Dermis blood vessel endothelial cell (primary cell): ENCODE results near the gene PPBP. TPM values are rescaled to one million over a fixed set of nuclear protein-coding genes. Genes with fewer than 3 reads are reported as not detected.
"Not testable (repeated sequence)": the region's sequence is repeated elsewhere in the genome, so short reads cannot be mapped to it uniquely, and the experiment has no call there.

Experiments used
- DNase-seq: peaks from one replicate; pipeline ENCODE4 v3.0.0; 2010
- total RNA-seq: library from RNA; depleted of rRNA; stranded (reverse); fragments of >200 nt; gene quantifications from 2 replicates; pipeline ENCODE4 v1.2.3, GENCODE V29; 2014

PPBP gene
- total RNA-seq, 1 donor from 2014 or later: not detected

- DNase-seq: no peak
Measured at GRCh38 chr4:73991742-73992000, 3.7 kb upstream of the PPBP start.

DNA sequence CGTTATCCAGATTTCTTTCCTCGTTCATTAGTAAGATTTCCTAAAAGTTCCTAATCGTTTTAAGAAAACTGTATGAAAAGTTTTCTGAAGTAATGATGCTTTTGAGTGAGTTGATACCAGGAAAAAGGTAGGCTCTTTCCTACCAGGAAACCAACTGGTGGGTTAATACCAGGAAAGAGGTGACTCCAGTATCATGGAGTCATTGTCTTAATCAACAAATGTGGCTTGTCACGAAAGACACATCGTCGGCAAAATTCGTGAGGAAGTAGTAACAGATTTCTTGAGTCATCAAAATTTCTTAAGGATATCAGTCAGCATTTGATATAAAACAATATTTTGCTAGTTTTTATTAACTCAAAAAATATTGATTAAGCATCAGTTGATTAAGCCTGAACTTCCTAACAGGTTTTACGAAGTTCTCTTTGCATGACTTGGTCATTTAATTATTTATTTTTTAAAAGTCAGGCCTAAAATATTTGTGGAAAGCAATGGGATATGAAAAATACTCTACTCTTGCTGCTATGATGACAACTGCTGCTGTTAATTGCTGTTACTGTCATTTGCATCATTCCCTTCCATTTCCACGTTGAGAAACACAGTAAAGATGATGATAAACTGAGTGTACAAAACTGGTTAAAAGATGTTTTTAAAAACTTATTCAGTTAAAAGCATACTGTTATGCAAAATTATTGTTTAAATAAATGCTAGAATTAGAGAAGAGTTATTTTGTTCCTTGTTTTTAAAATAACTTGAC lies 3.2 kb upstream of the PPBP start:
- DNase-seq: no peak

DNA sequence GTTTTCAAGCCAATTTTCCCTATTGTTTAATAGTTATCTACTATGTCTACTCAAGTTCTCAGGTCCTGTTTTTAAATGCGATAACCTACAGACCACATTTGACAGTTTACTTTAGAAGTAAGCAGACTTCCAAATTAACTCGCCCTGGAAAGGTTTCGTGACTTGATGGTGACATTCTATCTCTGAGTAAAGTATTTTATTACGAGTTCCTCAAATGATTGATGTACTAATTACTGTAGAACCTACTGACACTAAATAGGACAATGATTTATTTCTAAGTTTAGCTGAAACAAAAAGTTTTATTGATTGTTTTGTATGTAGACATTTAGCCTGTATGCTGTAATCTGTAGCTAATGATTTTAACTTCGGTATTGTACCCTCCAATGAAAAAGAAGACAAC lies 1.9 kb upstream of the PPBP start:
- no peak for DNase-seq

- DNase-seq: no peak
Measured at GRCh38 chr4:73989031-73989430, 1.0 kb upstream of the PPBP start.

- DNase-seq: no peak
Measured at GRCh38 chr4:73985528-73985852, 2.5 kb downstream of the PPBP start.

GRCh38 chr4:73984736-73985527 lies 3.1 kb downstream of the PPBP start:
- no peak for DNase-seq

GRCh38 chr4:73981175-73981574 lies 6.8 kb downstream of the PPBP start:
- not testable (repeated sequence) for DNase-seq

- no peak for DNase-seq
Measured at GRCh38 chr4:73979407-73979957, 8.5 kb downstream of the PPBP start.

GRCh38 chr4:73978886-73979285 lies 9.1 kb downstream of the PPBP start:
- DNase-seq: no peak

GRCh38 chr4:73976716-73977115 lies 11.3 kb downstream of the PPBP start:
- no peak for DNase-seq

DNA sequence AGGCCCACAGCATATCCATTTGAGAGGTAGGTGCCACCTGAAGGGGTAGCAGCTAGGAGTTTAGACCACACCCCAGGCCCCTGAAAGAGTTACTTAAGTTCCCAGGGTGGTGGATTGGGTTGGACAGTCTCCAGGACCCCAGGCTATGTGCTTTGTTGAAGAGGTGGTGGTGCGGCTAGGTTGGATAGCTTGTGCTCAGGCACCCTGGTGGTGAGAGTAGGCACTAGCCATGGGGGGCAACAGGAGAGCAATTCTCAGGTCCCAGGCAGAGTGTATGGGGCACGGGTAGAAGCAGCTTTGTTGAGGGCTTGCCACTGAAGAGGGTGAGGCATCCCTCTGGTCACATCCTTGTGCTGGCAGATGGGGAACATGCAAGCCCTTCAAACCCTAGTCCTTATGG lies 11.8 kb downstream of the PPBP start:
- no peak for DNase-seq

DNA sequence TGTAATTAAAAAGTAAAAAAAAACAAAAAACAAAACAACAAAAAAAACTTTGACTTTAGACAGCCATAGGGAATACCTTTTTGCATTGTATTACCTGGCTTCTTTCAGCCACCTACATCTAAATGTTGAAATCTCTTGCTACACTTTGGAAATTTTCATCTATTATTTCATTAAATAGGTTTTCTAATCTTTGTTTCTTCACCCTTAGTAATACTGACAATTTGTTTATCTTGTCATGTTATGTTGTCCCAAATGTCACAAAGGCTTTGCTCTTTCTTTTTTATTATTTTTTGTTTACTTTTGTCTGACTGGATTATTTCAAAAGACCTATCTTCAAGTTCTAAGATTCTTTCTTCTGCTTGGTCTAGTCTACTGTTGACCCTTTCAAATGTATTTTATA lies 13.6 kb downstream of the PPBP start:
- DNase-seq: no peak

- DNase-seq: no peak
Measured at GRCh38 chr4:73970945-73971344, 17.0 kb downstream of the PPBP start.

GRCh38 chr4:73970011-73970410 lies 18.0 kb downstream of the PPBP start:
- no peak for DNase-seq

- no peak for DNase-seq
Measured at GRCh38 chr4:73967866-73968265, 20.1 kb downstream of the PPBP start.

- DNase-seq: peak; percentile 45
Measured at GRCh38 chr4:73964862-73965611, 23.0 kb downstream of the PPBP start.

DNA sequence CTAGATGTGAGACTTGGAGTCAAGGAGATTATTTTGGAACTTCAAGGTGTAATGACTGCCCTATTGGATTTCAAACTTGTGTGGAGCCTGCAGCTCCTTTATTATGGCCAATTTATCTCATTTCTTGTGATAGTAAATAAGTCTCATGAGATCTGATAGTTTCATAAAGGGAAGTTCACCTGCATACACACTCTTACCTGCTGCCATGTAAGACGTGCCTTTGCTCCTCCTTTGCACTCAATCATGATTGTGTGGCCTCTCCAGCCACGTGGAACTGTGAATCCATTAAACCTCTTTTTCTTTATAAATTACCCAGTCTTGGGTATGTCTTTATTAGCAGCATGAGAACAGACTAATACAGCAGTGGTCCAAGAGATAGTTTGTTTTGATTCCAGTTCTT lies 25.3 kb downstream of the PPBP start:
- no peak for DNase-seq

- not testable (repeated sequence) for DNase-seq
Measured at GRCh38 chr4:73959041-73959440, 28.9 kb downstream of the PPBP start.

GRCh38 chr4:73952352-73952751 lies 35.6 kb downstream of the PPBP start:
- no peak for DNase-seq

- DNase-seq: not testable (repeated sequence)
Measured at GRCh38 chr4:73950376-73950920, 37.5 kb downstream of the PPBP start.

DNA sequence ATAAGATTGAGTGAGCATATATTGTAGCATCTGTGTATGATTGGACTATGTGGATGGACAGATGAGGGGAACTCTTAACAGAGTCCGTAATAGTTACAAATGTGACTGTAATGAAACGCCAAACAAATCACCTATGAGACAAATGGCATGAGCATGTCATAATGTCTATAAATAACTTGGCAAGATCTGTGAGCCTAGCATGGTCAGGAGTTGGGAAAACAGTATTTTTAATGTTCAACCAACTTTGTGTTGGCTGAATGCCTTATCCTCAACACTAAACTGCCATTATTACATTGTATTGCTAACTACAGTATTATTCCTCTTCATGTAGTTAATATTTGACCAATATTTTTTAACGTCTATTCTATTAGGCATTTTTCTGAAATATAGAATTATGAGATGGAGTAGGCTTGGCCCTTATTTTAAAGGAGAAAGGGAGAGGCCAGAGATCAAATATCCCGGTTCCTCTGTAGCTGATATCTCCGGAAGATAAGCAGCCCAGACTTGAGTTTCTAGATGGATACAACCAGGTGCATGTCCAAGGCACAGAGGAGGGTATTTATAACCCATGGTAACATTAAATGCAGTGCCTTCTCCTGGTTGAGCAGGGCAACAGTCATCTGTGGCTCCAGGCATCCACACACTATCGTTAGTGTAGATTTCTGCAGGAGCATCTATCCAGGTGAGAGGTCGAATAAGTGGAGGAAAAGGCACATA lies 38.8 kb downstream of the PPBP start:
- DNase-seq: no peak

DNA sequence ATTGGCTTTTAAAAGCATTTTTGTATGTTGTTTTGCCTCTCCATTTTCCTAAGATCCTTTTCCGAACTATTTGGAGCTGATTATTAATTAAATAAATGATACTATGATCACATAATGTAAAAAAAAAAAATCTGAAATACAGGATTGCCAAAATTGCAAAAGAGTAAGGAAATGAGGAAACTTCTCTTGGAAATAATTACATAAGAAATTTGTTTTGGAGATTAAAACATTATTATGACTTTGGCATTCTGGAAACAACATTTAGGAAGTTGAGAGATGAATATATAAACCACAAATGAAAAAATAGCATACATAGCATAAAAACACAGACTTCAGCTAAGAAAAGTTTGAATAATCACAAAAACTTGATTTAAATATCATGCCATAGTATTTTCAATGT lies 39.7 kb downstream of the PPBP start:
- no peak for DNase-seq
